Gastroesophageal sphincter (tissue), 4 donors: Measurements from ENCODE around the gene AK5. TPM values are rescaled to one million over a fixed set of nuclear protein-coding genes. Genes with fewer than 3 reads are reported as not detected.
"Not testable (repeated sequence)": the region's sequence is repeated elsewhere in the genome, so short reads cannot be mapped to it uniquely, and the experiment has no call there.

Experiments
- ATAC-seq: fragments of 150-250 bp; one replicate; pipeline ENCODE4 v1.9.1; 2016; ENCODE audit warnings: mild to moderate bottlenecking, moderate library complexity
- H3K27ac ChIP-seq, 4 donors: fragments of 200-600 bp; sonication (generic) in 3 of 4; 1 replicate in 3 of 4; 2 replicates in 1 of 4; pipeline ENCODE4 v1.5.1; 2016 to 2019
- H3K27me3 ChIP-seq: fragments of 200-600 bp; sonication (generic); one replicate; pipeline ENCODE4 v1.5.1; 2019
- H3K36me3 ChIP-seq, 2 donors: fragments of 200-600 bp; sonication (generic); one replicate each; pipeline ENCODE4 v1.5.1; 2019; ENCODE audit warnings: control low read depth in 1 of 2
- H3K4me1 ChIP-seq, 3 donors: fragments of 200-600 bp; sonication (generic); 1 replicate in 2 of 3; 2 replicates in 1 of 3; pipeline ENCODE4 v1.5.1; 2016 to 2019; ENCODE audit warnings: control low read depth in 2 of 3
- H3K4me3 ChIP-seq, 2 donors: fragments of 200-600 bp; sonication (generic); one replicate each; pipeline ENCODE4 v1.5.1; 2019; ENCODE audit warnings: mild to moderate bottlenecking in 1 of 2, moderate library complexity in 1 of 2
- H3K9me3 ChIP-seq, 3 donors: fragments of 200-600 bp; sonication (generic); one replicate each; pipeline ENCODE4 v1.5.1; 2017 to 2019; ENCODE audit warnings: control low read depth in 2 of 3
- EP300 ChIP-seq: sonication (generic); formaldehyde crosslinking; IDR thresholded peaks from one replicate; pipeline ENCODE4 v1.6.1; 2017; ENCODE audit warnings: antibody characterized with exemption, mild to moderate bottlenecking
- POLR2A ChIP-seq, 2 donors: fragments of 450-650 bp; IDR thresholded peaks; one replicate each; pipeline ENCODE4 v1.6.1; 2017; ENCODE audit warnings: antibody characterized with exemption in 2 of 2, mild to moderate bottlenecking in 2 of 2, moderate library complexity in 1 of 2
- POLR2AphosphoS5 ChIP-seq: sonication (generic); formaldehyde crosslinking; IDR thresholded peaks from one replicate; pipeline ENCODE4 v1.6.1; 2017; ENCODE audit warnings: antibody characterized with exemption
- WGBS, 2 donors: methylation state at CpG; one replicate each; pipeline ENCODE4 v1.1.5; 2018; ENCODE audit warnings: low coverage in 1 of 2; 5-methylcytosine and 5-hydroxymethylcytosine counted together
- total RNA-seq, 4 donors: library from RNA; depleted of rRNA; stranded (reverse); fragments of >200 nt; gene quantifications; one replicate each; pipeline ENCODE4 v1.1.0, GENCODE V29; 2016
- TF ChIP-seq, protein P1 (sequence below), 4 experiments: fragments of 200-600 bp in 2 of 4; fragments of 450-650 bp in 2 of 4; sonication (generic) in 1 of 4; IDR thresholded peaks; one replicate each; pipeline ENCODE4 v1.5.1; 2017 to 2019; ENCODE audit warnings: antibody characterized with exemption in 4 of 4, mild to moderate bottlenecking in 2 of 4, moderate library complexity in 2 of 4

The AK5 gene
- total RNA-seq, 4 donors from 2014 or later: 0.67 to 5.3 (median 2.7) TPM

DNA sequence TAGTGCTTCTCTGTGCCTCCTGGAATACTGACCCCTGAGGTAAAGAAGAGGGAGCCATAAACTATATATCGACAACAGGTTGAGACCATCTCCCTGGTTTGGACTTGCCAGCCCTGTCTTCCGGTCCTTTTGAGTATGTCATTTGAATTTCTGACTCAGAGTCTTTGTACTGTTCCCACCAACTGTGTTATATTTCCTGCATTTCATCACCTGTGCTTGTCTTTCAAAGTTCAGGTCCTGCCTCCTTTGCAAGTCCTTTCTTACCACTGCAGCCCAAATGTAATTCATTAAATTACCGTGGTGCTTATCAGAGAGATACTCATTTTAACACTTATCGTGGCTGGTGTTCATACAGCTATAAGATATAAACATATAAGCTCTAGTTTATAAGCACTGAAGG, 10.7 kb downstream of the AK5 start:
- TF ChIP-seq, protein P1, sequence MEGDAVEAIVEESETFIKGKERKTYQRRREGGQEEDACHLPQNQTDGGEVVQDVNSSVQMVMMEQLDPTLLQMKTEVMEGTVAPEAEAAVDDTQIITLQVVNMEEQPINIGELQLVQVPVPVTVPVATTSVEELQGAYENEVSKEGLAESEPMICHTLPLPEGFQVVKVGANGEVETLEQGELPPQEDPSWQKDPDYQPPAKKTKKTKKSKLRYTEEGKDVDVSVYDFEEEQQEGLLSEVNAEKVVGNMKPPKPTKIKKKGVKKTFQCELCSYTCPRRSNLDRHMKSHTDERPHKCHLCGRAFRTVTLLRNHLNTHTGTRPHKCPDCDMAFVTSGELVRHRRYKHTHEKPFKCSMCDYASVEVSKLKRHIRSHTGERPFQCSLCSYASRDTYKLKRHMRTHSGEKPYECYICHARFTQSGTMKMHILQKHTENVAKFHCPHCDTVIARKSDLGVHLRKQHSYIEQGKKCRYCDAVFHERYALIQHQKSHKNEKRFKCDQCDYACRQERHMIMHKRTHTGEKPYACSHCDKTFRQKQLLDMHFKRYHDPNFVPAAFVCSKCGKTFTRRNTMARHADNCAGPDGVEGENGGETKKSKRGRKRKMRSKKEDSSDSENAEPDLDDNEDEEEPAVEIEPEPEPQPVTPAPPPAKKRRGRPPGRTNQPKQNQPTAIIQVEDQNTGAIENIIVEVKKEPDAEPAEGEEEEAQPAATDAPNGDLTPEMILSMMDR (IDR thresholded peaks at IDR 0.05): no peak
- no peak for TF ChIP-seq POLR2AphosphoS5
- H3K27ac ChIP-seq: no peak overlapping the region
- ATAC-seq: no peak
- H3K36me3 ChIP-seq: no peaks in the 10 kb centered on the region
- no peaks in the 10 kb centered on the region for H3K4me1 ChIP-seq
- H3K4me3 ChIP-seq: no peak overlapping the region
- H3K27me3 ChIP-seq: peaks cover 11% of the 10 kb centered on the region
- WGBS, 2 donors: 60 to 89% methylated on average over 4 of the region's 4 CpGs
- H3K9me3 ChIP-seq: no peaks in the 10 kb centered on the region

DNA sequence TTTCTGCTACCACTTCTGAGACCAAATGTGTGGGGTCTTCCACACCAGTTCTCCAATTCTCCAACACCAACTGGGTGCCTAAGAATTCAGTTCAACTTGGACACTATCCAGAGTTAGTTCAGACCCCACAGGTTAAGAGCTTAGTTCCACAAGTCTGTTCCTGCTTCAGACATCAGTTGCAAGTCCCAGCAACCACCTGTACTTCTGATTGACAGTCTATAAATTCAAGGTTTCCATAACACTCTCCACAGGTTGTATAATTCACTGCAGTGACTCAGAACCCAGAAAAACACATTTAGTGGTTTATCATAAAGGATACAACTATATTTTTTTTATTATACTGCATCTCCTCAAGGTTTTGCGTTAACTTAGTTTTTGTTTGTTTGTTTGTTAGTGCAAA, 18.7 kb downstream of the AK5 start:
- Histone ChIP-seq H3K4me1 (no peaks in the 10 kb centered on the region), H3K36me3 (no peaks in the 10 kb centered on the region), H3K4me3 (no peak overlapping the region), H3K27me3 (no peaks in the 10 kb centered on the region), H3K9me3 (no peaks in the 10 kb centered on the region), H3K27ac (no peak overlapping the region)
- WGBS, 2 donors: 82 to 88% methylated on average over 1 of the region's 1 CpG
- TF ChIP-seq POLR2A (IDR thresholded peaks at IDR 0.05) (no peak), EP300 (no peak), POLR2AphosphoS5 (no peak)
- TF ChIP-seq, protein P1 (IDR thresholded peaks at IDR 0.05): no peak
- no peak for ATAC-seq

DNA sequence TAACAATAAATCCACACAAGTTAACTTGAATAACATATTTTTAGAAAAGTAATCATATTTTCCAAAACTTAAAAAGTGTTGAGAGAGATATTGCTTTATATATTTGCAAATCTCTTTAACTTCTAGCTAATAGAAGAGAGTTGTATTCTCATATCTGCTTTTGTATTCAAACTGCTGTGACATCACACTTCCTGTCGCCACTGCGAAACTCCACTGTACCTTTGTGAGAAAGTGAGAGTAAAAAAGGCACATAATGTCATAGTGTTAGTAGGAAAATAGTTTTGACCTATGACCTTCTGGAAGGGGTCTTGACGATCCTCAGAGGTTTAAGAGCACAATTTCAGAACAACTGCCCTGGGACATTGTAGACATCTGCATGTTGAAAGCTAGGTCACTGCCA, 21.6 kb downstream of the AK5 start:
- WGBS, 2 donors: 55 to 59% methylated on average over 2 to 3 of the region's 3 CpGs
- H3K27me3 ChIP-seq: no peaks in the 10 kb centered on the region

DNA sequence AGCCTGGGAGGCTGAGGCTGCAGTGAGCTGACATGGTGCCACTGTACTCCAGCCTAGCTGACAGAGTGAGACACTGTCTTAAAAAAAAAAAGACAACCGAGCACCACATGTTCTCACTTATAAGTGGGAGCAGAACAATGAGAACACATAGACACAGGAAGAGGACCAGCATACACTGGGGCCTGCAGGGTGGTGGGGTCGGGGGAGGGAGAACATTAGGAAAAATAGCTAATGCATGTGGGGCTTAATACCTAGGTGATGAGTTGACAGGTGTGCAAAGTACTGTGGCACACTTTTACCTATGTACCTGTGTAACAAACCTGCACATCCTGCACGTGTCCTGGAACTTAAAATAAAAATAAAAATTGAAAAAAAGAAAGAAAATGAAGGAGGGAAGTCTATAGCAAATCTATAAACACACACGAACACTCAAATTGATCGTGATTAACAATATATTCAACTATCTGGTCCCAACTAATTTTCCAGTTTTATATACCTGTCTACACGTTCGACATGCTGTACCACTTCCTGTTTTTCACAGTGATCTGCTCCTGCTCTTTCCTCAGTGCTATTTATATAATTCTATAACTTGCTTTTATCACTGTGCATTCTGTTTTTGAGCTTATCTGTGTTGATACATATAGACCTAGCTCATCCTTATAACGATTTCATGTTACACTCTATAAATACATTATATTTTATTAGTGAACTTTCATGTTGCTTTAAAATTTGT, 27.2 kb downstream of the AK5 start:
- Histone ChIP-seq H3K27ac (no peak overlapping the region), H3K4me1 (no peaks in the 10 kb centered on the region), H3K27me3 (peaks cover 4% of the 10 kb centered on the region), H3K36me3 (no peaks in the 10 kb centered on the region), H3K9me3 (no peaks in the 10 kb centered on the region), H3K4me3 (no peak overlapping the region)
- WGBS, 2 donors: 54 to 57% methylated on average over 7 of the region's 8 CpGs
- ATAC-seq: no peak
- TF ChIP-seq POLR2AphosphoS5 (no peak), POLR2A (IDR thresholded peaks at IDR 0.05) (no peak), EP300 (no peak)
- TF ChIP-seq, protein P1 (IDR thresholded peaks at IDR 0.05): no peak

More for the DNA sequence above, 21.6 kb downstream of the AK5 start:
- Histone ChIP-seq H3K36me3 (no peaks in the 10 kb centered on the region), H3K4me3 (no peak overlapping the region), H3K4me1 (no peaks in the 10 kb centered on the region), H3K9me3 (no peaks in the 10 kb centered on the region), H3K27ac (no peak overlapping the region)
- no peak for ATAC-seq
- TF ChIP-seq POLR2A (IDR thresholded peaks at IDR 0.05) (no peak), POLR2AphosphoS5 (no peak), EP300 (no peak)
- TF ChIP-seq, protein P1 (IDR thresholded peaks at IDR 0.05): no peak

DNA sequence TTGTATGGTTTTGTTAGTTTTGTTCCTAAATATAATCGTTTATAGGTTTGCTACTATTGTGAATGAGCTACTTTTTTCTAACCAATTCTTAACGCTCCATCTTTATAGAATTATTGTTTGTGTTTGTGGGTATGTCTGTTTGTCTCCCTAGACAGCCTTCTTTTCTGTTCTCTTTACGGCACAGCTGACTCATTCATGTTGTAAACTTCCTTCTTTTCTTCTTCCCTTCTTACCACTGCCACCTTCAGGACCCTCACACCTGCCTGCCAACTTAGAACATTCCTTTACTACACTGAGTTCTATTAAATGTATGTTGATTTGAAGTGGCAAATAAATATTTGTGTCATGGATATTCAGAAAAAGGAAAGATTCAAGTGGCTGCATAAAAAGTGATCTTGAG, 29.1 kb downstream of the AK5 start:
- Histone ChIP-seq H3K4me1 (no peaks in the 10 kb centered on the region), H3K27me3 (peaks cover 4% of the 10 kb centered on the region), H3K4me3 (no peak overlapping the region), H3K27ac (no peak overlapping the region), H3K9me3 (no peaks in the 10 kb centered on the region), H3K36me3 (no peaks in the 10 kb centered on the region)
- TF ChIP-seq EP300 (no peak), POLR2A (IDR thresholded peaks at IDR 0.05) (no peak), POLR2AphosphoS5 (no peak)
- TF ChIP-seq, protein P1 (IDR thresholded peaks at IDR 0.05): no peak
- no peak for ATAC-seq
- WGBS, 2 donors: 41 to 63% methylated on average over 2 to 3 of the region's 3 CpGs

DNA sequence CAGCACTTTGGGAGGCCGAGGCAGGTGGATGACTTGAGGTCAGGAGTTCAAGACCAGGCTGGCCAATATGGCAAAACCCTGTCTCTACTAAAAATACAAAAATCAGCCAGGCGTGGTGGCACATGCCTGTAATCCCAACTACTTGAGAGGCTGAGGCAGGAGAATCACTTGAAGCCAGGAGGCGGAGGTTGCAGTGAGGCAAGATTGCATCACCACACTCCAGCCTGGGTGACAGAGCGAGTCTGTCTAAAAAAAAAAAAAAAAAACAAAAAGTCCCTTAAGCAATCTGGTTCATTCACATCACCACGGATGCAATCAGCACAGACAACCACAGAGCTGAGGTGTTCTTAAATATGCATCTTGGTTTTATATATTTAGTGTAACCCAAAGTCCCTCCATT, 30.5 kb downstream of the AK5 start:
- not testable (repeated sequence) for H3K9me3 ChIP-seq, H3K36me3 ChIP-seq, H3K27ac ChIP-seq, ATAC-seq, H3K4me3 ChIP-seq, H3K4me1 ChIP-seq, H3K27me3 ChIP-seq
- WGBS, 2 donors: 83 to 93% methylated on average over 1 to 4 of the region's 5 CpGs
